GM20431 (cell line): ENCODE data around the gene XPO4.
"Not testable (repeated sequence)": the region's sequence is repeated elsewhere in the genome, so short reads cannot be mapped to it uniquely, and the experiment has no call there.

Experiments used
- in situ Hi-C: fragments of 300-500 bp; cut with MseI, MboI; formaldehyde crosslinking; loops from one replicate; pipeline ENCODE4 v1.15.0; 2020; ENCODE audit warnings: low sequenced_read_pairs; ENCODE audit not compliant: unreplicated experiment

Gene XPO4

GRCh38 chr13:20901668-20902437 is 693 bp downstream of the XPO4 start:
- in situ Hi-C loops, result loop anchor here (25.0 kb wide), 1 partner anchor 390 kb away; no protein-coding TSS in a partner anchor

- in situ Hi-C loops, result no loop called here
Observed at GRCh38 chr13:20894245-20894644, 8.3 kb downstream of the XPO4 start.

DNA sequence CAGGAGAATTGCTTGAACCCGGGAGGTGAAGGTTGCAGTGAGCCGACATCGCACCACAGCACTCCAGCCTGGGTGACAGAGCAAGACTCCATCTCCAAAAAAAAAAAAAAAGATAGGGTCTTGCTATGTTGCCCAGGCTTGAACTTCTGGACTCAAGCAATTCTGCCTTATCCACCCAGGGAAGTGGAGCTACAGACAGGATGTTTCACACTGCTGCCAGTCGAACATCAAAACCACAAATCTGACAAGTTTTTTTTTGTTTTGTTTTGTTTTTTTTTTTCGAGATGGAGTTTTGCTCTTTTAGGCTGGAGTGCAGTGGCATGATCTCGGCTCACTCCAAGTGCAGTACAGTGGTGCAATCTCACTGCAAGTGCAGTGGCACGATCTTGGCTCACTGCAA is 10.8 kb downstream of the XPO4 start:
- in situ Hi-C loops, result no loop called here

DNA sequence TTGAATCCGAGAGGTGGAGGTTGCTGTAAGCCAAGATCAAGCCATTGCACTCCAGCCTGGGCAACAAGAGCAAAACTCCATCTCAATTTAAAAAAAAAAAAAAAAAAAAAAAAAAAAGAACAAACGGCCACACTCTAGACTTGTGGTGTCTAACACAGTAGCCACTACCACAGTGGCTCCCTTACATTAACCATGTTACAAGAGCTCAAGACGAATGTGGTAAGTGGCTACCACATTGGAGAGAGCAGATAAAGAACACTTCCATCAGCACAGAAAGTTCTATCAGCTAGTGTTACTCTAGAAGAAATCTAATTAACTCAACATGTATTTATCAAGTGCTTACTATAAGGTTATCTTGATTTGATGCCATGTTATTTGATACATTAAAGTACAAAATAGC is 11.5 kb downstream of the XPO4 start:
- in situ Hi-C loops, result no loop called here

DNA sequence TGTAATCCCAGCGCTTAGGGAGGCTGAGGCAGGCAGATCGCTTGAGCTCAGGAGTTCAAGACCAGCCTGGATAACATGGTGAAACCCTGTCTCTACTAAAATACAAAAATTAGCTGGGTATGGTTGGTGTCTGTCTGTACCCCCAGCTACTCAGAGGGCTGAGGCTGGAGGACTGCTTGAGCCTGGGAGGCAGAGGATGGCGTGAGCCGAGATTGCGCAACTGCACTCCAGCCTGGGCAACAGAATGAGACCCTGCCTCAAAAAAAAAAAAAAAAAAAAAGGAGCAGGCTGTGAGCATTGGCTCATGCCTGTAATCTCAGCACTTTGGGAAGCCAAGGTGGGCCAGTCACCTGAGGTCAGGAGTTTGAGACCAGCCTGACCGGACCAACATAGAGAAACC is 12.0 kb downstream of the XPO4 start:
- in situ Hi-C loops, result not testable (repeated sequence)

DNA sequence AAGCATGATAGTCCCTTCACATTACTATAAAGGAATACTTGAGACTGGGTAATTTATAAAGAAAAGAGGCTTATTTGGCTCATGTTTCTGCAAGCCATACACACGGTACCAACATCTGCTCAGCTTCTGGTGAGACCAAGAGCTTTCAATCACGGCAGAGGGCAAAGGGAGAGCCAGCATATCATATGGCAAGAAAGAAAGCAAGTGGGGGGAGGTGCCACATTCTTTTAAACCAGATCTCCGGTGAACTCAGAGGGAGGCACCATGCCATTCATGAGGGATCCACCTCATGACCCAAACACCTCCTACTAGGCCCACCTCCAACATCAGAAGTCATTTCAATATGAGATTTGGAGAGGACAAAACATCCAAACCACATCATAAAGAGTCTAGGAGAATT is 20.3 kb downstream of the XPO4 start:
- in situ Hi-C loops, result no loop called here

DNA sequence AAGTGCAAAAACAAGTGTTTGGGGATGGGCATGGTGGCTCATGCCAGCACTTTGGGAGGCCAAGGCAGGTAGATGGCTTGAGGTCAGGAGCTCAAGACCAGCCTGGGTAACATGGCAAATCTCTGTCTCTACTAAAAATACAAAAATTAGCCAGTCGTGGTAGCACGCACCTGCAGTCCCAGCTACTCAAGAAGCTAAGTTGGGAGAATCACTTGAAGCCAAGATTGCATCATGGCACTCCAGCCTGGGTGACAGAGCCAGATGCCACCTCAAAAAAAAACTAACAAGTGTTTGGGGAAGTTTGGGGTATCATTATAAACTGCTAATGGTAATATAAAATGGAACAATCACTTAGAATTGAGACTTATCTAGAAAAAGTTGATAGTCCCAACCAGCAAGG is 24.6 kb downstream of the XPO4 start:
- in situ Hi-C loops, result no loop called here

DNA sequence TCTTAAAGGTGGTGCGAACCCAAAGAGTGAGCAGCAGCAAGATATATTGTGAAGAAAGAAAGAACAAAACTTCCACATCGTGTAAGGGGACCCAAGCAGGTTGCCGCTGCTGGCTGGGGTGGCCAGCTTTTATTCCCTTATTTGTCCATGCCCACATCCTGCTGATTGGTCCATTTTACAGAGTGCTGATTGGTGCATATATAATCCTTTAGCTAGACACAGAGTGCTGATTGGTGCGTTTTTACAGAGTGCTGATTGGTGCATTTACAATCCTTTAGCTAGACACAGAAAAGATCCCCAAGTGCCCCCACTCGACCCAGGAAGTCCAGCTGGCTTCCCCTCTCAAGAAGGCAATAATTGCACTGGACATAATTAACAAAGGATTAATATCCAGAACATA is 25.7 kb downstream of the XPO4 start:
- in situ Hi-C loops, result not testable (repeated sequence)

GRCh38 chr13:20874439-20874838 is 28.1 kb downstream of the XPO4 start:
- in situ Hi-C loops, result not testable (repeated sequence)

DNA sequence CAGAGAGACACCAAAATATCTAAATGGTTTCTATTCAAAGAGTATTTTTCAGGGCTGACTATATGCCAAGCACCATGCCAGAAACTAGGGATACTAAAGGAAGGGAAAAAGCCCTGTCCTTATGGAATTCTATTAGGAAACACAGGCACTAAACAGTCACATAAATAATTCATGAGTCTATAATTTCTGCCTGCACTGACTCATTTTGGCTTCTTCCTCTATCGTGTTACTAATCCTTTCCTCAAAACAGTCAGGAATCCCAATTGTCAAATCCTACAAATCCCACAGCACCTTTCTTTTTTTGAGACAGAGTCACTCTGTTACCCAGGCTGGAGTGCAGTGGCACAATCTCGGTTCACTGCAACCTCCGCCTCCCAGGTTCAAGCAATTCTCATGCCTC is 29.2 kb downstream of the XPO4 start:
- in situ Hi-C loops, result no loop called here

DNA sequence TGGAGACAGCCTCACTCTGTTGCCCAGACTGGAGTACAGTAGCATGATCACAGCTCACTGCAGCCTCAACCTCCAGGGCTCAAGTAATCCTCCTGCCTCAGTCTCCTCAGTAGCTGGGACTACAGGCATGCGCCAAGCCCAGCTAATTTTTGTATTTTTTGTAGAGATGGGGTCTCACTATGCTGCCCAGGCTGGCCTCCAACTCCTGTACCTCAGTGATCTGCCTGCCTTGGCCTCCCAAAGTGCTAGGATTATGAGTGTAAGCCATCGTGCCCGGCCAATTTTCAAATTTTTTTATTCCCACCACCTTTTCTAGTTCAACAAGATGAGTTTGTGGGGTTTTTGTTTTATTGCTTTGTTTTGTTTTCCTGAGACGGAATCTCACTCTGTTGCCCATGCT is 31.7 kb downstream of the XPO4 start:
- in situ Hi-C loops, result no loop called here

GRCh38 chr13:20869540-20869939 is 33.0 kb downstream of the XPO4 start:
- in situ Hi-C loops, result no loop called here

DNA sequence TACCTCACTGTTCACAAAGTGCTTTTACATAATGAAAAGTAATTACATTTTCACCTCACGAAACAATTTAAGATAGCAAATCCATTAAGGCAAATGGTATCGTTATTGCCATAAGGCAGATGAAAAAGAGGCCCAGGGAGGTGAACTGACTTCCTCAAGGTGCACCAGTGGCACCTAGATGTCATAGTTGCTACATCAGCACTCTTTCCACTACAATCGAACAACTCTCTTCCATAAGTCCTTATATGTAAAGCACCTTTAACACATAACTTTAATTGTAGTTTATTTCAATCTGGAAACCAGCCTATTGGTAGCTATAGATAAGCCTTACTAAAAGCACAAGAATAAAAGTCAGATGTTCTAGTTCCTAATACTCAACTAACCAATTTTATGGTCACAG is 35.1 kb downstream of the XPO4 start:
- in situ Hi-C loops, result no loop called here

DNA sequence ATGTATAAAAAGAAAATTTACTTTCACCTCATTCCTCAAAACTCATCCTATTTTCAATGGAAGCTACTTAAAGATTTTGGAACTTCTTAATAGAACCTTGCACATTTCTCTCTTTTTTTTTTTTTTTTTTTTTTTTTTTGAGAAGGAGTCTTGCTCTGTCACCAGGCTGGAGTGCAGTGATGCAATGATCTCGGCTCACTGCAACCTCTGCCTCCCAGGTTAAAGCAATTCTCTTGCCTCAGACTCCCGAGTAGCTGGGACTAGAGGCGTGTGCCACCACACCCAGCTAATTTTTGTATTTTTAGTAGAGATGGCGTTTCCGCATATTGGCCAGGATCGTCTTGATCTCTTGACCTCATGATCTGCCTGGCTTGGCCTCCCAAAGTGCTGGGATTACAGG is 40.9 kb downstream of the XPO4 start:
- in situ Hi-C loops, result not testable (repeated sequence)

GRCh38 chr13:20860844-20861243 is 41.7 kb downstream of the XPO4 start:
- in situ Hi-C loops, result no loop called here

DNA sequence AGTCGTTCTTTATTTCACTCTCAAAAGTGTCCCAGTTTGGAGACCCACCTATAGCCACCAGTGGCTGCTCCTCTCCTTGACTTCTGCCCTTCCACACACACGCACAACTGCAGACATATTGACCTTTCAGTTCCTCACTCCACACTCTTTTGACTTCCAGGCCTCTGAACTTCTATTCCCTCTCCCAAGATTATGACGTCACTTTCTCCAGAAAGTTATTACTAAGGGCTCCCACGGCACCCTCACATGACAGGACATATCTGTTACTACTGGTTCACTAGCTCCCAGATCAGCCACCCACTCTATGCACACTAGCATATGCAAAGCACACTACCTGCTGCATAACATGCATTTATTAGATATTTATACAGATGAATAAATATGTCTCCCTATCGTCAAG is 45.9 kb downstream of the XPO4 start:
- in situ Hi-C loops, result no loop called here

GRCh38 chr13:20851844-20852402 is 50.6 kb downstream of the XPO4 start:
- in situ Hi-C loops, result no loop called here

GRCh38 chr13:20848944-20849343 is 53.6 kb downstream of the XPO4 start:
- in situ Hi-C loops, result loop anchor here (25.0 kb wide), 1 partner anchor 362 kb away; no protein-coding TSS in a partner anchor

GRCh38 chr13:20848203-20848602 is 54.3 kb downstream of the XPO4 start:
- in situ Hi-C loops, result loop anchor here (25.0 kb wide), 1 partner anchor 361 kb away; no protein-coding TSS in a partner anchor

- in situ Hi-C loops, result loop anchor here (25.0 kb wide), 1 partner anchor 360 kb away; no protein-coding TSS in a partner anchor
Observed at GRCh38 chr13:20847296-20847695, 55.2 kb downstream of the XPO4 start.

GRCh38 chr13:20843166-20843565 is 59.4 kb downstream of the XPO4 start:
- in situ Hi-C loops, result loop anchor here (25.0 kb wide), 1 partner anchor 356 kb away; no protein-coding TSS in a partner anchor

DNA sequence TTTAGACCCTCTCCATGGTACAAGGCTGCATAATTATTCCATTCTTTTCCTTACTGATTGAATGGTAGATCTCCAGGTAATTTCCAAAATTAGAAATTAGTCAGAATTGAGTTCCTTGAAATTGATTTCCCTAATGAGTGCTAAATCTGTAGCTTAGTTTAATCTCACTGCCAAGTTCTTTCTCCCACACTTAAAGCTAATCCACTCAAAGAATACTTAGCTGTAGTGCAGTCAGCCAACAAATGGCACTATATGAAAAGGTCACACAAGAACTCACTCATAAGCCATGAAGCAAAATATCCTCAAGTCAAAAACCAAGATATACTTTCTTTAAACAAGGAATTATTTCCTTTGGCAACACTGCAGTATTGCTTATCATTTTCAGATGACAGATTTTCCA is 62.0 kb downstream of the XPO4 start:
- in situ Hi-C loops, result loop anchor here (25.0 kb wide), 1 partner anchor 353 kb away; no protein-coding TSS in a partner anchor
